Cardiac muscle cell (in vitro differentiated cells and primary cell): ENCODE data around the gene IL18RAP. TPM values are rescaled to one million over a fixed set of nuclear protein-coding genes. Genes with fewer than 3 reads are reported as not detected.

Source experiments
- DNase-seq, 2 donors: peaks; one replicate each; pipeline versions ENCODE4 v3.0.0 to v3.0.0-alpha.2; 2010 to 2017; ENCODE audit warnings: low read depth in 1 of 2, low spot score in 1 of 2
- H3K27ac ChIP-seq: fragments of 200-600 bp; sonication (generic); 2 replicates; pipeline ENCODE4 v1.5.1; 2016
- H3K27me3 ChIP-seq: fragments of 200-600 bp; sonication (generic); 2 replicates; pipeline ENCODE4 v1.6.0; 2016; ENCODE audit warnings: control low read depth
- H3K36me3 ChIP-seq: fragments of 200-600 bp; sonication (generic); 2 replicates; pipeline ENCODE4 v1.5.1; 2016; ENCODE audit warnings: control low read depth
- H3K4me1 ChIP-seq: fragments of 200-600 bp; sonication (generic); 2 replicates; pipeline ENCODE4 v1.8.1; 2017; ENCODE audit warnings: low read depth, mild to moderate bottlenecking, mixed run types
- H3K4me3 ChIP-seq: fragments of 200-600 bp; sonication (generic); 2 replicates; pipeline ENCODE4 v1.5.1; 2016; ENCODE audit warnings: mild to moderate bottlenecking
- H3K9me3 ChIP-seq: fragments of 200-600 bp; sonication (generic); 2 replicates; pipeline ENCODE4 v1.5.1; 2017; ENCODE audit warnings: low read depth, mild to moderate bottlenecking, control low read depth
- CTCF ChIP-seq: IDR thresholded peaks from 2 replicates; pipeline ENCODE4 v1.5.1; 2012; ENCODE audit warnings: low read depth, mild to moderate bottlenecking, low read length
- polyA plus RNA-seq: library from polyadenylated mRNA; unstranded; fragments of >200 nt; fragmentation: Nextera tagmentation; extraction: Ambion mirVana; gene quantifications from 2 replicates; pipeline ENCODE4 v1.2.1, GENCODE V29; 2016
- total RNA-seq: library from RNA; depleted of rRNA; stranded (reverse); fragments of >200 nt; gene quantifications from 2 replicates; pipeline ENCODE4 v1.2.3, GENCODE V29; 2016

IL18RAP gene
- total and polyA plus RNA-seq, 2 experiments from 2014 or later = 0.09 TPM; not detected in 1

GRCh38 chr2:102386867-102387541 is 36.0 kb upstream of the IL18RAP start:
- H3K4me3 ChIP-seq = no peak overlapping the region
- no peaks in the 10 kb centered on the region for H3K4me1 ChIP-seq
- no peak for DNase-seq
- H3K27me3 ChIP-seq = no peaks in the 10 kb centered on the region
- H3K9me3 ChIP-seq = no peaks in the 10 kb centered on the region
- no peak overlapping the region for H3K27ac ChIP-seq
- no peak for TF ChIP-seq CTCF
- no peaks in the 10 kb centered on the region for H3K36me3 ChIP-seq

GRCh38 chr2:102387763-102388546 is 35.0 kb upstream of the IL18RAP start:
- Histone ChIP-seq H3K9me3 (no peaks in the 10 kb centered on the region), H3K4me3 (no peak overlapping the region), H3K4me1 (no peaks in the 10 kb centered on the region), H3K27ac (no peak overlapping the region), H3K27me3 (no peaks in the 10 kb centered on the region), H3K36me3 (no peaks in the 10 kb centered on the region)
- no peak for TF ChIP-seq CTCF
- no peak for DNase-seq

DNA sequence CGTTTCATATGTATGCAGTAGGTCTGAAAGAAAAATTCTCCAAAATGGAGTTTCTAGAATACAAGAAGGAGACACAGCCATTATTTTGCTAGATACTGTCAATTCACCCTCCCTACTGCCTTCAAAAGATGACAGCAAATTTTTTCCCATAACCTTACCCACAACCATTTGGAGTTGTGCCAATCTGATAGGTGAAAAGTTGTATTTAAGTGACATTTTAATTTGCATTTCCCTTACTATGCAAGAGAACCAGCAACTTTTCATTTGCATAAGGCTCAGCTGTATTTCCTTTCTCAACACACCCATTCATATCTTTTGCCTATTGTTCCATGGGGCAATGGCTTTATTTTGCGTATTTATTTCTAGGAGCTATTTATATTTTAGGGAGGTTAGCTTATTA is 31.4 kb upstream of the IL18RAP start:
- TF ChIP-seq CTCF = no peak
- Histone ChIP-seq H3K27ac (no peak overlapping the region), H3K9me3 (no peaks in the 10 kb centered on the region), H3K4me3 (no peak overlapping the region), H3K4me1 (no peaks in the 10 kb centered on the region), H3K36me3 (no peaks in the 10 kb centered on the region), H3K27me3 (no peaks in the 10 kb centered on the region)
- DNase-seq = peak in 1 of 2 donors; percentile 10

DNA sequence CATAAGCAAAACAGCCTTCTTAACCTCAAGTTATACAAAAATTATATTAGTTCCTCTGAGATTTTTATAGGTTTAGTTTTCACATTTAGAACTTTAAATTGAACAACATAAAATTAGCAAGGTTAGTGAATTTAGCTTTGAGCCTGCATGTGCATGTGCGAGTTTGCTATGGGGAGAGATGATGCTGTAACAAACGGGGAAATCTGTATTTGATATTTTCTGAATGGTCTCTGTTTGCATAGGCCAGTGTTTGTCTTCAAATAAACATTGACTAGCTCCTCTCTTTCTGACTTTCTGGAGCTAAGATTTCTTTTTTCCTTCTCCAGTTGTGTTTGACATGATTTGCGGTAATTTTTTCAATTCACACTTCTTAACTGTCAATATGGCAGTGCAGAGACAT is 30.9 kb upstream of the IL18RAP start:
- TF ChIP-seq CTCF = no peak
- Histone ChIP-seq H3K4me3 (no peak overlapping the region), H3K27ac (no peak overlapping the region), H3K36me3 (no peaks in the 10 kb centered on the region), H3K27me3 (no peaks in the 10 kb centered on the region), H3K4me1 (peaks cover 2% of the 10 kb centered on the region), H3K9me3 (no peaks in the 10 kb centered on the region)
- no peak for DNase-seq

DNA sequence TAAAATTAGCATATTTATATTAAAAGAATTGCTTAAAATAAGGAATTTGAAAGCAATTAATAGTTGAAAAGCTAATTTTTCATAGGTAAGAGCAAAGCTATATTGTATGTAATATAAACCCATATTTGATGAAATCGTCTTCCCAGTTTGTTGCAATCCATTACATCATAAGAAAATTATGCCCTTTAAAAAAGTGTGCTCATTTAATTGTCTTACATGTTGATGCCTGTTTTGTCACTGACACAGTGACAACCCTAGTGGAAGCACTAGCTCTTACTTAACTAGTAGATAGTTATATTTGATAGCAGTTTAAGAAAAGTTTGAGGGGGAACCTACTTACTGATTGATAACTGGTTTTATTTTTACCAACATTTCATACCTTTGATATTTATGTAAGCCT is 30.0 kb upstream of the IL18RAP start:
- Histone ChIP-seq H3K4me1 (peaks cover 5% of the 10 kb centered on the region), H3K27ac (no peak overlapping the region), H3K9me3 (no peaks in the 10 kb centered on the region), H3K4me3 (no peak overlapping the region), H3K27me3 (no peaks in the 10 kb centered on the region), H3K36me3 (no peaks in the 10 kb centered on the region)
- DNase-seq = no peak
- no peak for TF ChIP-seq CTCF
